HG02870 (cell line): Measurements from ENCODE around the gene TAF12.
"Not testable (repeated sequence)": the region's sequence is repeated elsewhere in the genome, so short reads cannot be mapped to it uniquely, and the experiment has no call there.

Experiments used
- ATAC-seq: cut with Tn5 transposase; IDR thresholded peaks from one replicate; pipeline ENCODE4 v1.9.1; 2021; ENCODE audit warnings: mild to moderate bottlenecking, moderate library complexity; ENCODE audit not compliant: unreplicated experiment

TAF12 gene

DNA sequence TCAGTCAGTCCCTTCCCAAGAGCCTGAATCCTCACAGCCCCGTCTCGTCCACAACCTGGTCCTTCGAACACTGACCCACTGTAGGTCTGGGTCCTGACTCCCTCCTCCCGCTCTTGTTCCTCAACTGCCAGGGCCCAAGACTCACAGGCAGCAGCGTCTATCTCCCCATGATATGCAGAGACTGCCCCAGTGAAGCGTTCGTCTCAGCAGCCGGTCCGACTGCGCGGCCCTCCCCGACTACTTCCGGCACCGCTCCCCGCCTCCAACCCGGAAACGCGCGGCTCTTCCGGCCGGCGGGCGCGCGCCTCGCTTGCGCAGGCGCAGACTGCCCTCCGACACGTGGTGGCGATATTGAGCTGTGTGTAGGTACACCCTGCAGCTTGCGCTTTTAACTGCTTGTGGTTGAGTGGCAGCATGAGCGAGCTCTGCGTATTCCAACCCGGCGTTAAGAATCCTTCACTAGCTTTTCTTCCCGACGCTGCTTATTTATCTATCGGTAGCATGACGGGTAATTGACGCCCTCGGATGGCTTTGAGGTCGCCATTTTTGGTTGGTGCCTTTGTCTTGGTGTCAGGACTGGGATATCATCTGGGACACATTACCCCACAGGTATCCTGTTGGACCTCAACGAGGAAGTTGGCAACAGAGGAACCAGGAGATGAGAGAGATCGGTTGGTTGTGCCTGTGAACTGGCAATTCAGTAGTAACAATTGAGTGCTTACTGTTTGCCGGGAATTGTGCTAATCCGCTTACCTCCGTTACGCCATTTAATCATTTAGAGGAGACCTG, at the start of gene TAF12:
TSS of gene TAF12 (minus strand) at position 221 of the 789 bp plus-strand sequence. CDS start 20,986 bp downstream, outside the sequence.
- peak; percentile 61 for ATAC-seq

DNA sequence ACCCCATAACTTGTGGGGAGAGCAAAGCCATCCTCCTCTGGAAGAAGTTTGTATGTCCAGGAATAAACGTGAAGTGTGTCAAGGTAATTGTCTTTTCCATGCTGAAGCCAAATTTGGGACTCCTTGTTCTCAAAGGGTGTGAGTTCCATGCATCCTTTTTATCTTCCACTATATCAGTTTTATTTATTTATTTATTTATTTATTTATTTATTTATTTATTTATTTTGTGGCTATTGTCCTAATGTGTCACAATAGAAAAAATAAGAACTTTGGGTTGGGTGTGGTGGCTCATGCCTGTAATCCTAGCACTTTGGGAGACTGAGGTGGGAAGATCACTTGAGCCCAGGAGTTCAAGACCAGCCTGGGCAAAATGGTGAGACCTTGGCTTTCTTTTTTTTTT, 48.8 kb upstream of the TAF12 start:
- ATAC-seq: not testable (repeated sequence)

GRCh38 chr1:28684937-28685336, 42.1 kb upstream of the TAF12 start:
- no peak for ATAC-seq

DNA sequence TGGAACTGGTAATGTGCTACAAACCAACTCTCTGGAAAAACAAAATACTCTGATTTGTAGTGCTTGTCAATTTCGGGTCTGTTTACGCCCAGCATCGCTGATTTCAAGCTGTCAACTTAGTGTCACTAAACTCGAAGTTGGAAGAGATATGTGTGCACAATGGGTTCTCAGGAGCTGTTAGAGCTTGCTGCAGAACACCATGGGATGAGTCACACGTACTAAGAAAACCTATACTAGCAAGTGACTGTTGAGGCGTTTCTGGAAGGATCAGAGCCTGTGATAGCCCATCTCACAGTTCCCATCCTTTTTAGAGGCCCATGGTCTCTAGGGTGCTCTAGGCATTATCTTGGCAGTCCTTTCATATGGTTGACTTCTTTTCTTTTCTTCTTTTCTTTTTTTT, 40.0 kb upstream of the TAF12 start:
- no peak for ATAC-seq

- no peak for ATAC-seq
These were observed 37.3 kb upstream of the TAF12 start for GRCh38 chr1:28680151-28680550.

DNA sequence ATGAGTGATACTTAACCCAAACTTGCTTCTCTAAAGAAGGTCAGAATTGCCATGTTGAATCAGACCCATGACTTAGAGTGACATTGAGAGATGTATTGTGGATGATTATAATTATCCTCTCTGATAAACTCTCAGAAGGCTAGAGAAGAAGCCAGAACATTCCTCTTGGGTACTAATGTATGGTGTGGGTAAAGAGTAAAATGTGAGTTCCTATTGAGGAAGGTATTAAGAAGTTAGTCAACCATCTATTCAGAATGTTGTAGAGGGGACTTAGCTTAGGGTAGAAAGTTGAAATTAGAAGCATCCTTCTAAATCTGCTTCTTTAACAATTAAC, 33.0 kb upstream of the TAF12 start:
- no peak for ATAC-seq

DNA sequence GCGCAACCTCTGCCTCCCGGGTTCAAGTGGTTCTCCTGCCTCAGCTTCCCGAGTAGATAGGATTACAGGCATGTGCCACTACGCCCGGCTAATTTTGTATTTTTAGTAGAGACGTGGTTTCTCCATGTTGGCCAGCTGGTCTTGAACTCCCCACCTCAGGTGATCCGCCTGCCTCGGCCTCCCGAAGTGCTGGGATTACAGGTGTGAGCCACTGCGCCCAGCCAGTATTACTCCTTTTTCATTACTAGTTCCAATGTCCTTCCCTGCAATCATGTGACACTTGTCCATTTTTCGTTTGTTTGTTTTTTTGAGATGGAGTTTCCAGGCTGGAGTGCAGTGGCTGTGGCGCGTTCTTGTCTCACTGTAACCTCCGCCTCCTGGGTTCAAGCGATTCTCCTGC, 30.1 kb upstream of the TAF12 start:
- ATAC-seq: not testable (repeated sequence)

DNA sequence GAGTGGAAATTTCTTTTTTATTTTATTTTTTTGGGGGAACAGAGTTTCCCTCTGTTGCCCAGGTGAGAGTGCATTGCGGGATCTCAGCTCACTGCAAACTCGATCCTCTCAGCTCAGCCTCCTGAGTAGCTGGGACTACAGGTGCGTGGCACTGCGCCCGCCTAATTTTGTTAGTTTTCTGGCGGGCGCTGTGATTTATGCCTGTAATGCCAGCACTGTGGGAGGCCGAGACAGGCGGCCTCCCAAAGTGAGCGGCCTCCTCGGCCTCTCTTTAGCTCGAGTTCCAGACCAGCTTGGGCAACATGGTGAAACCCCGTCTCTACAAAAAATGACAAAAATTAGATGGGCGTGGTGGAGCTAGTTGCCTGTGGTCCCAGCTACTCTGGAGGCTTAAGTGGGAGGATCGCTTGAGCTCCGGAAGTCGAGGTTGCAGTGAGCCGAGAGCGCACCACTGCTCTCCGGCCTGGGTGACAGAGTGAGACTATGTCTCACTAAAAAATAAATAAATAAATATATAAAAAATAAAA, 28.4 kb upstream of the TAF12 start:
- no peak for ATAC-seq

GRCh38 chr1:28668956-28669723, 26.3 kb upstream of the TAF12 start:
- ATAC-seq: peak; percentile 39

DNA sequence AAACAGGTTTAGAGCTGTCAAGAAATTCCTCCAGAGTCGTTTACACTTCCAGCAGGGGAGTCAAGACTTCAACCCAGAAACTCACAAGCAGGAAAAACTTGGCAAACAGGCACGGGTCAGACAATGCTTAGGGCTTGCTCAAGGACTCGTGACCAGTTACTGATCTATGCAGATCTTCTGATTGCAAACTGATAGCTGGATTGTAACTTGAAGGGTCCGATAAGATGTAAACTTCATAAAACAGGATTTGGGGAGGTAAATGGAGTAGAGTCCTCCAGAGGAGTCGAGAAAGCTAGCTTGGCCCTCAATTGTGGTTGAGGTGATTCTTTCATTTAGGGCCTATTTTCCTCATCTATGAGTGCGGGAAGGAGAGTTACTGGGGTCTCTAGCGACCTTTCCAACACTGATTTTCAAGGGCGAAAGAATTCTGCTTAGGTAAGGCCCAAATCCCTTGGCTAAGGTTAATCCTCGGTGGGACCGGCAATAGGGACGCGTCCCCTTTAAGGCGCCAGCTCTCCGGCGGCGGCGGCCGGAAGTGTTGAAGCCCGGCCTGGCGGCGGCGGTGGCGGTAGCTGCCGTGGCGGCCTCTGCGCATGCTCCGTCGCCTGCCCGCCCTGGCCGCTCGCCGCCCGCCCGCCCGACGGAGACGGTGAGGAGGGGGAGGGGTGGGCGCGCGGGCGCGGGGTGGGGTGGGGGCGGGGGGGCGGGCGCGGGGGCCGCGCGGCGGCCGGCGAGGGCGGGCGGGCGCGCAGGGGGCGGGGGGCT, 25.5 kb upstream of the TAF12 start, which contains the start of gene GMEB1:
TSS of gene GMEB1 (plus strand) at position 594 of the 765 bp plus-strand sequence. CDS start 14,829 bp downstream, outside the sequence.
- ATAC-seq: peak; percentile 56

DNA sequence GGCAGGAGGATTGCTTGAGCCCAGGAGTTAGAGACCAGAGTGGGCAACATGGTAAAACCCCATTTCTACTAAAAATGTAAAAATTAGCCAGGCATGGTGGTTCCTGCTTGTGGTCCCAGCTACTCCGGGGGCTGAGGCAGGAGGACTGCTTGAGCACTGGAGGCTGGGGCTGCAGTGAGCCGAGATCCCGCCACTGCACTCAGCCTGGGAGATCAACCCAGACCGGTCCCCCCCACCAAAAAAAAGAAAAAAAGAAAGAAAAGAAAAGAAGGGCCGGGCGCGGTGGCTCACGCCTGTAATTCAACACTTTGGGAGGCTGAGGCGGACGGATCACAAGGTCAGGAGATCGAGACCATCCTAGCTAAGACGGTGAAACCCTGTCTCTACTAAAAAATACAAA, 23.9 kb upstream of the TAF12 start:
- ATAC-seq: no peak

DNA sequence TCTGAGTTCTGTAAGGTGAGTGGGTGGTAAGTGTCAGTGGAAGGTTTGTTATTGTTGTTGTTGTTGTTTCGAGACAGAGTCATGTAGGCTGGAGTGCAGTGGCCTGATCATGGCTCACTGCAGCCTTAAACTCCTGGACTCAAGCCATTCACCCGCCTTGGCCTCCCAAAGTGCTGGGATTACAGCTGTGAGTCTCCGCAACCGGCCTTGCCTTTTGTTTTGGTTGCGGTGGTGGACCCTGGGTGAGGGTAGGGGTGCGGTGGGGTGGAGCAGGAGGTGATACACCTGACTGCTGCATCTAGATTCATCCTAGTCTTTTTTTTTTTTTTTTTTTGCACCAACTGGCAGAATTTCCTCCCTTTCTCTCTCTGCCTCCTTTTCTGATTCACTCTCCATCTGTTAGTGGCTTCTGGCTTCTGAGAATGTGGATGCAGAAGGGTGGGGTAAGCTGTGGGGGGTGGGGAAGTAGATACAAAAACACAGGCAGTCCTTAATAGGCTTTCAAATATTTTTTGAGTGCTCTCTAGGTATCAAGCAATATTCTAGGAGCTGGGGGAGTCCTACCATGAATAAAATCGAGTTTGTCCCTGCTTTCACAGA, 21.1 kb upstream of the TAF12 start:
- ATAC-seq: no peak

- no peak for ATAC-seq
These were observed 13.5 kb upstream of the TAF12 start for GRCh38 chr1:28656335-28656734.

DNA sequence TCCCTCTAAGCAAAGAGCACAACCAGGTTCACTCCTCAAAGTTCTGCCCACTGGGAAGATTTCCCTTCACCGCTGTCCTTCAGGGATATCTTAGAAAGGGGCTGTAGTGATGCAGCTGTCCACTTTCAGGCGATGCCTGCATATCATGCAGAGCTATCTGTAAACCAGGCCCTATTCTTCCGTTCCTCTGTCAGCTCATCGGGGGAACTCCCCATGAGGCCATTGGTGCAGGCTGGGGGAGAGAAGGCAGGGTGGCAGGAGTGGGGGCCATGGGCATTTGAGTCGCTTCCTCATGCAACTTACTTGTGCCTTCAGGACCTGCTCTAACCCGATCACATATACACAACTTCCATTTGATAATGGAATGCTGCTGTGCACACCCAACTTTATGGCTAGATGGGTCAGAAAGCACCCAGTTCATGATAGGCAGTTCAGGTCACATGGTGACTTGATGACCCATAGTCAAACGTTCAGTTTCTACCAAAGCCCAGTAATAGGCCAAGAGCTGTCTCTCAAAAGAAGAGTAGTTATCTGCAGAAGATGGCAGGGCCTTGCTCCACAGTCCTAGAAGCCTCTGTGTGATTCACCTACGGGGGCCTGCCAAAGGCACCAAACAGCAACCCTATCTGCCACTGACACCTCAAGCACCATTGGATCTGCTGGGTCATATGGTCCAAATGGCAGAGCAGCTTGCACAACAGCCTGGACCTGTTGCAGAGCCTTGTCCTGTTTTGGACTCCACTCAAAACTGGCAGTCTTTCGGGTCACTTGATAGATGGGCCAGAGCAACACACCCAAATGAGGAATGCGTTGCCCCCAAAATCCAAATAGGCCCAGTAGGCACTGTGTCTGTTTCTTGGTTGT, 12.8 kb upstream of the TAF12 start:
- ATAC-seq: not testable (repeated sequence)

DNA sequence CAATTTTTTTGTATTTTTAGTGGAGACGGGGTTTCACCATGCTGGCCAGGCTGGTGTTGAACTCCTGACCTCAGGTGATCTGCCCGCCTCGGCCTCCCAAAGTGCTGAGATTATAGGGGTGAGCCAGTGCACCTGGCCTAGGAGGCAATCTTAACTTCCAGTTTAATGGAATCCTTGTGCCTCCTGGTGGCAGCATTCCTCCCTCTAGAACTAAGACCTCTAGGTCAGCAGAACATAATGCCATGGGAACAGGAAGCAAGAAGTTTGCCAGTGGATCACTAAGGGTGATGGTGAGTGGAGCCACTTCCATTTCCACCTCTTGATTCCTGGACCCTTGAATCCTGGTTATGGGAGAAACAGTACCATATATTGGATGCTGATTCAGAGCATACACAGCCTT, 11.0 kb upstream of the TAF12 start:
- ATAC-seq: not testable (repeated sequence)

GRCh38 chr1:28653063-28653462, 10.2 kb upstream of the TAF12 start:
- not testable (repeated sequence) for ATAC-seq

DNA sequence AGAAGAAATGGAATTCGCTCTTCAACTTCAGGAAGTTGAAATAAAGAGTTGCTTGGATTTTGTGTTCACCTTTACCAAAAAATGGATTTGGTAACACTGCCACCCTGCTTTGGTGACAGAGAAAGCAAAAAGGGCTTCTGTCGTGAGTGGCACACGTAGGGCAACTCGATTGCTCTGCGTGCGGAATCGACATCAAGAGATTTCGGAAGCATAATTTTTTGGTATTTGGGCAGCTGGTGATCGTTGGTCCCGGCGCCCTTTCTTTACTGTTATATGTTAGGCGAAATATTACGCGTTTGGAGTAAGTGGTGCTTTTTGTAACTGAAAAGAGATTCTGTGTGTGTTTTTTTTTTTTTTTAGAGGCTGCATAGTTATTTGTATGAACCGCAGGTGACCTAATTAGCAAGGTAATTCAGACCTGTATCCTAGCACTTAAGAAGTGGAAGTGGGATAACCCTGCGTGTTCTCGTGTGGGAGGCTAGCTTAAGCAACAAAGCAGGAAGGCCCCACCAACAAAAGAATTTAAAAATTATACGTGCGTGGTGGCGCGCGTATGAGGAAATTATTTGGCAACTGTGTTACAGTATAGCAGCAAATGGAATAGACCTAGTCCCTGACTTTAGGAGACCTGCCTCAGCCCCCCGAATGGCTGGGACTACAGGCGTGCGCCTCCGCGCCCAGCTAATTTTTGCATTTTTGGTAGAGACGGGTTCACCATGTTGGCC, 5.8 kb upstream of the TAF12 start, which contains the start of gene RNU11:
TSS of gene RNU11 (plus strand) at position 127 of the 725 bp plus-strand sequence.
- peak; percentile 65 for ATAC-seq

DNA sequence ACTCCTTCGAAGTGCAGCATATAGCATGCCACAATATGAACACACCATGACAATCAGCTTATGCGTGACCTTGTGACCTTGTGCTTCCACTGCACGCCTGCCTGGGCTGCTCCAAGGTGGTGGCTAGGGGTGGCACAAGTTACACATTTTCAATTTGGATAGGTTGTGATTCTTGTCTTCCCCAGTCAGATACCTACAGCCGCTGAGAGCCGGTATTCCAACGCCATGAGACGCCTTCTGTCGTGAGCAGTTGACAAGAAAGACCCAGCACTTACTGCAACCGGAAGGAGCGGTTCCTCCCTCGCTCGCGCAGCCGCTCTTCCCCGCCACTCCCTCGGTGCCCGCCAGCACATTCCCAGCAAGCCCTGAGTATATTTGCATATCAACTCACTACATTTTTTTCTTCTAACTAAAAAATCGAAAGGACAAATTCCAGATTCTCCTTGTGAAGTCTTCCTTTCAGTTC, 5.2 kb upstream of the TAF12 start:
- peak; percentile 53 for ATAC-seq

GRCh38 chr1:28646040-28646439, 3.2 kb upstream of the TAF12 start:
- no peak for ATAC-seq
